ENCODE results near the gene GALNT7. TPM values are rescaled to one million over a fixed set of nuclear protein-coding genes. Genes with fewer than 3 reads are reported as not detected.

Gene GALNT7
- total RNA-seq, 4 donors from 2014 or later, result 31.4 to 124 (median 105) TPM

- intact Hi-C loops (cut with DNase I; ENCODE audit: low total_unique reads), result no loop called here
- Histone ChIP-seq H3K27ac (no peak overlapping the region), H3K27me3 (no peaks in the 10 kb centered on the region), H3K36me3 (no peaks in the 10 kb centered on the region), H3K4me1 (no peaks in the 10 kb centered on the region), H3K9me3 (no peaks in the 10 kb centered on the region), H3K4me3 (no peak overlapping the region)
- 51 to 70% methylated on average over 2 of the region's 2 CpGs for WGBS, 2 donors (ENCODE audit: low coverage in 1 of 2)
- no peak for TF ChIP-seq CTCF (IDR thresholded peaks at IDR 0.05)
- in situ Hi-C loops (cut with MboI; ENCODE audit: low pct_ligation_motif_present in 1 of 4, low pct_unique_long_range_greater_than_20kb in 1 of 4, low sequenced_read_pairs in 3 of 4), result no loop called here
- no peak for DNase-seq
Observed at GRCh38 chr4:173345648-173346047, 177.0 kb downstream of the GALNT7 start.

- Histone ChIP-seq H3K27me3 (no peaks in the 10 kb centered on the region), H3K4me1 (no peaks in the 10 kb centered on the region), H3K9me3 (no peaks in the 10 kb centered on the region), H3K4me3 (no peak overlapping the region), H3K27ac (no peak overlapping the region), H3K36me3 (no peaks in the 10 kb centered on the region)
- TF ChIP-seq POLR2AphosphoS5 (IDR thresholded peaks at IDR 0.05) (no peak), CTCF (IDR thresholded peaks at IDR 0.05) (no peak), POLR2A (IDR thresholded peaks at IDR 0.05) (no peak), EP300 (IDR thresholded peaks at IDR 0.05; ENCODE audit: low read depth) (no peak)
- WGBS, 2 donors (ENCODE audit: low coverage in 1 of 2), result 78 to 83% methylated on average over 2 of the region's 2 CpGs
- in situ Hi-C loops (cut with MboI; ENCODE audit: low pct_ligation_motif_present in 1 of 4, low pct_unique_long_range_greater_than_20kb in 1 of 4, low sequenced_read_pairs in 3 of 4) (no loop called here), intact Hi-C loops (cut with DNase I; ENCODE audit: low total_unique reads) (no loop called here)
- DNase-seq, result no peak
Observed at GRCh38 chr4:173346074-173346473, 177.5 kb downstream of the GALNT7 start.

DNA sequence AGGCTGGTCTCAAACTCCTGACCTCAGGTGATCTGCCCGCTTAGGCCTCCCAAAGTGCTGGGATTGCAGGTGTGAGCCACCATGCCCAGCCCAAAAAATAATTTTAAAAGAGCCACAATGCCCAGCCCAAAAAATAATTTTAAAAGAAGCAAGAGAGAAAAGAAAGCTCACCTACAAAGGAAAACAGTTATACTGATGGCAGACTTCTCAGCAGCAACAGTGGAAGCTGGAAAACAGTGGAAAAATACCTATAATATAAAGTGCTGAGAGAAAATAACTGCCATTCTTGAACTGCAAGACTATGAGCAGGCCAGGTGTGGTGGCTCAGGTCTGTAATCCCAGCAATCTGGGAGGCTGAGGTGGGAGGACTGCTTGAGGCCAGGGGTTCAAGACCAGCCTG, 178.9 kb downstream of the GALNT7 start:
- DNase-seq, result no peak
- no peak for TF ChIP-seq EP300 (IDR thresholded peaks at IDR 0.05; ENCODE audit: low read depth)
- TF ChIP-seq POLR2AphosphoS5 (IDR thresholded peaks at IDR 0.05), result no peak
- TF ChIP-seq CTCF (IDR thresholded peaks at IDR 0.05), result no peak
- TF ChIP-seq POLR2A (IDR thresholded peaks at IDR 0.05), result no peak
- Histone ChIP-seq H3K9me3 (no peaks in the 10 kb centered on the region), H3K27ac (no peak overlapping the region), H3K4me3 (no peak overlapping the region), H3K27me3 (no peaks in the 10 kb centered on the region), H3K4me1 (no peaks in the 10 kb centered on the region), H3K36me3 (no peaks in the 10 kb centered on the region)
- 100% methylated on average over 1 of the region's 1 CpG; no CpG with 5 or more reads in 1 of the 2 donors for WGBS, 2 donors (ENCODE audit: low coverage in 1 of 2)
- in situ Hi-C loops (cut with MboI; ENCODE audit: low pct_ligation_motif_present in 1 of 4, low pct_unique_long_range_greater_than_20kb in 1 of 4, low sequenced_read_pairs in 3 of 4), result no loop called here
- intact Hi-C loops (cut with DNase I; ENCODE audit: low total_unique reads), result no loop called here

GRCh38 chr4:173357939-173358338, 189.3 kb downstream of the GALNT7 start:
- Histone ChIP-seq H3K9me3 (no peaks in the 10 kb centered on the region), H3K27me3 (no peaks in the 10 kb centered on the region), H3K4me1 (peaks cover 0 to 6% (median 0%) of the 10 kb centered on the region in 4 donors), H3K36me3 (no peaks in the 10 kb centered on the region), H3K27ac (no peak overlapping the region), H3K4me3 (no peak overlapping the region)
- intact Hi-C loops (cut with DNase I; ENCODE audit: low total_unique reads) (no loop called here), in situ Hi-C loops (cut with MboI; ENCODE audit: low pct_ligation_motif_present in 1 of 4, low pct_unique_long_range_greater_than_20kb in 1 of 4, low sequenced_read_pairs in 3 of 4) (no loop called here)
- DNase-seq, result no peak
- TF ChIP-seq POLR2A (IDR thresholded peaks at IDR 0.05) (no peak), EP300 (IDR thresholded peaks at IDR 0.05; ENCODE audit: low read depth) (no peak)
- 62 to 69% methylated on average over 2 of the region's 2 CpGs for WGBS, 2 donors (ENCODE audit: low coverage in 1 of 2)

GRCh38 chr4:173360587-173361221, 192.1 kb downstream of the GALNT7 start:
- Histone ChIP-seq H3K27ac (no peak overlapping the region), H3K9me3 (no peaks in the 10 kb centered on the region), H3K36me3 (no peaks in the 10 kb centered on the region), H3K4me3 (no peak overlapping the region), H3K4me1 (peaks cover 0 to 6% (median 0%) of the 10 kb centered on the region in 4 donors), H3K27me3 (no peaks in the 10 kb centered on the region)
- peak in 3 of 5 experiments; percentile 9 to 16 (median 11) for TF ChIP-seq CTCF (IDR thresholded peaks at IDR 0.05)
- TF ChIP-seq EP300 (IDR thresholded peaks at IDR 0.05; ENCODE audit: low read depth), result no peak
- TF ChIP-seq POLR2A (IDR thresholded peaks at IDR 0.05), result no peak
- no peak for TF ChIP-seq POLR2AphosphoS5 (IDR thresholded peaks at IDR 0.05)
- in situ Hi-C loops (cut with MboI; ENCODE audit: low pct_ligation_motif_present in 1 of 4, low pct_unique_long_range_greater_than_20kb in 1 of 4, low sequenced_read_pairs in 3 of 4), result no loop called here
- DNase-seq, result no peak
- intact Hi-C loops (cut with DNase I; ENCODE audit: low total_unique reads), result no loop called here
- 40 to 54% methylated on average over 4 to 5 of the region's 5 CpGs for WGBS, 2 donors (ENCODE audit: low coverage in 1 of 2)
